Neural cell (in vitro differentiated cells): ENCODE measurements around the gene ATXN7L1. TPM values are rescaled to one million over a fixed set of nuclear protein-coding genes. Genes with fewer than 3 reads are reported as not detected.
"Not testable (repeated sequence)": the region's sequence is repeated elsewhere in the genome, so short reads cannot be mapped to it uniquely, and the experiment has no call there.

ENCODE experiments used
- H2AFZ ChIP-seq: fragments of 200-600, 300-800 bp; sonication (generic), shearing (Covaris generic); 2 replicates; pipeline ENCODE4 v1.6.0; 2014; ENCODE audit warnings: low read depth, mild to moderate bottlenecking, antibody characterized with exemption, low read length, moderate library complexity
- H3F3A ChIP-seq: fragments of 200-600 bp; shearing (Covaris generic); 2 replicates; pipeline ENCODE4 v1.6.1; 2016; ENCODE audit warnings: mild to moderate bottlenecking, moderate library complexity, mixed read lengths, antibody characterized with exemption, low read length; ENCODE audit not compliant: insufficient read depth, poor library complexity, severe bottlenecking
- H3K27ac ChIP-seq: fragments of 200-600, 300-800 bp; sonication (generic), shearing (Covaris generic); 2 replicates; pipeline ENCODE4 v1.5.1; 2014; ENCODE audit warnings: mild to moderate bottlenecking, low read length, moderate library complexity
- H3K27me3 ChIP-seq: fragments of 300-800, 200-600 bp; sonication (generic), shearing (Covaris generic); 2 replicates; pipeline ENCODE4 v1.6.0; 2014; ENCODE audit warnings: mild to moderate bottlenecking, low read depth, low read length, moderate library complexity; ENCODE audit not compliant: insufficient read depth
- H3K36me3 ChIP-seq: fragments of 300-800, 200-600 bp; sonication (generic), shearing (Covaris generic); 2 replicates; pipeline ENCODE4 v1.5.1; 2014; ENCODE audit warnings: mild to moderate bottlenecking, antibody characterized with exemption, low read length, moderate library complexity; ENCODE audit not compliant: insufficient read depth
- H3K4me2 ChIP-seq: fragments of 300-800, 200-600 bp; sonication (generic), shearing (Covaris generic); 2 replicates; pipeline ENCODE4 v1.6.0; 2014; ENCODE audit warnings: mild to moderate bottlenecking, low read length
- H3K4me3 ChIP-seq: fragments of 300-800, 200-600 bp; sonication (generic), shearing (Covaris generic); 2 replicates; pipeline ENCODE4 v1.5.1; 2014; ENCODE audit warnings: mild to moderate bottlenecking, low read length, moderate library complexity
- H3K79me2 ChIP-seq: fragments of 200-600 bp; shearing (Covaris generic); replicated peaks from 2 replicates; pipeline ENCODE4 v1.6.0; 2014; ENCODE audit warnings: mild to moderate bottlenecking, low read length, moderate library complexity; ENCODE audit not compliant: insufficient read depth
- H3K9ac ChIP-seq: fragments of 300-800, 200-600 bp; sonication (generic), shearing (Covaris generic); 2 replicates; pipeline ENCODE4 v1.6.1; 2016; ENCODE audit warnings: mild to moderate bottlenecking, low read length, mixed read lengths
- H3K9me2 ChIP-seq: fragments of 200-600 bp; shearing (Covaris generic); 2 replicates; pipeline ENCODE4 v1.6.1; 2016; ENCODE audit warnings: mild to moderate bottlenecking, low read length, mixed read lengths; ENCODE audit not compliant: insufficient read depth
- H3K9me3 ChIP-seq: fragments of 200-600, 300-800 bp; sonication (generic), shearing (Covaris generic); 2 replicates; pipeline ENCODE4 v1.6.1; 2016; ENCODE audit warnings: mild to moderate bottlenecking, mixed run types, low read length, moderate library complexity, mixed read lengths
- H4K20me1 ChIP-seq: fragments of 200-600 bp; shearing (Covaris generic); 2 replicates; pipeline ENCODE4 v1.6.1; 2016; ENCODE audit warnings: mild to moderate bottlenecking, mixed run types; ENCODE audit not compliant: insufficient read depth
- EP300 ChIP-seq: fragments of 450-650 bp; conservative IDR thresholded peaks from 2 replicates; pipeline ENCODE4 v1.6.1; 2014; ENCODE audit warnings: antibody characterized with exemption, mild to moderate bottlenecking, moderate library complexity; ENCODE audit not compliant: poor library complexity, severe bottlenecking
- EZH2 ChIP-seq: fragments of 200-600, 300-800 bp; shearing (Covaris generic), sonication (generic); IDR thresholded peaks from 2 replicates; pipeline ENCODE4 v1.6.1; 2014; ENCODE audit warnings: antibody characterized with exemption, low read length, borderline replicate concordance, mild to moderate bottlenecking; ENCODE audit not compliant: insufficient read depth, poor library complexity, severe bottlenecking
- MXI1 ChIP-seq: fragments of 450-650 bp; conservative IDR thresholded peaks from 2 replicates; pipeline ENCODE4 v1.6.1; 2014; ENCODE audit warnings: antibody characterized with exemption, mild to moderate bottlenecking; ENCODE audit not compliant: poor library complexity, severe bottlenecking
- POLR2AphosphoS5 ChIP-seq: IDR thresholded peaks from 2 replicates; pipeline ENCODE4 v1.6.1; 2012
- RAD21 ChIP-seq: fragments of 450-650 bp; conservative IDR thresholded peaks from 2 replicates; pipeline ENCODE4 v1.6.1; 2014; ENCODE audit warnings: antibody characterized with exemption, mild to moderate bottlenecking, moderate library complexity
- SMC3 ChIP-seq: fragments of 450-650 bp; conservative IDR thresholded peaks from 2 replicates; pipeline ENCODE4 v1.6.1; 2014; ENCODE audit warnings: antibody characterized with exemption, mild to moderate bottlenecking, moderate library complexity; ENCODE audit not compliant: poor library complexity
- TAF1 ChIP-seq: IDR thresholded peaks from 2 replicates; pipeline ENCODE4 v1.6.1; 2012; ENCODE audit warnings: low read depth
- polyA plus RNA-seq: library from polyadenylated mRNA; depleted of rRNA; stranded (reverse); fragments of >200 nt; gene quantifications from 2 replicates; pipeline ENCODE4 v1.2.3, GENCODE V29; 2014
- TF ChIP-seq, protein P1 (sequence below): IDR thresholded peaks from 2 replicates; pipeline ENCODE4 v1.6.1; 2012; ENCODE audit warnings: borderline replicate concordance
- TF ChIP-seq, protein P2 (sequence below): fragments of 450-650 bp; IDR thresholded peaks from 2 replicates; pipeline ENCODE4 v1.5.1; 2014; ENCODE audit warnings: antibody characterized with exemption, mild to moderate bottlenecking, moderate library complexity; ENCODE audit not compliant: poor library complexity, severe bottlenecking

Gene ATXN7L1
- polyA plus RNA-seq, 1 donor from 2014 or later = 4.3 TPM

DNA sequence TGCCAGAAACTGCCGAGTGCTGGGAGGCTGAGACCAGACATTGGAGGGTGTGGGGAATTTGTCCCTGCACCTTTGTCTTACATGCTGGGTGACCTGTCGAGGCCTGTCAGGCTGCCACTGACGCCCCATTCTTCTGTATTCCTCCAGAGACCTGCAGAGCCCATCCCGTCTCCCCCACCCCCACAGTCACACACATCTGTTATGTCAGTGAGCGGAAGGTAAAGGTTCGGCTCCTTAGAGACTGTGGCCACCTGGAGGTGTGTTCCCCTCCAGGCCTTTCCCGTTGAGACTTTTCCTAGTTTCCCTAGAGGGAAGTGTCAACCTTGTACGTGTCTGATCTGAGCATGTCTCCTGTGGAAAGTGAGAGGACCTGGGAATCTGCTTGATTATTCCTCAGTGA lies 84.5 kb downstream of the ATXN7L1 start:
- Histone ChIP-seq H3K9ac (no peak overlapping the region), H3K79me2 (no peaks in the 10 kb centered on the region), H2AFZ (no peak overlapping the region), H3K9me2 (no peaks in the 10 kb centered on the region), H3K27ac (no peak overlapping the region), H3K9me3 (no peaks in the 10 kb centered on the region), H4K20me1 (no peaks in the 10 kb centered on the region), H3F3A (no peaks in the 10 kb centered on the region), H3K27me3 (no peaks in the 10 kb centered on the region), H3K4me2 (no peak overlapping the region), H3K36me3 (no peaks in the 10 kb centered on the region), H3K4me3 (no peak overlapping the region)
- TF ChIP-seq, protein P1, sequence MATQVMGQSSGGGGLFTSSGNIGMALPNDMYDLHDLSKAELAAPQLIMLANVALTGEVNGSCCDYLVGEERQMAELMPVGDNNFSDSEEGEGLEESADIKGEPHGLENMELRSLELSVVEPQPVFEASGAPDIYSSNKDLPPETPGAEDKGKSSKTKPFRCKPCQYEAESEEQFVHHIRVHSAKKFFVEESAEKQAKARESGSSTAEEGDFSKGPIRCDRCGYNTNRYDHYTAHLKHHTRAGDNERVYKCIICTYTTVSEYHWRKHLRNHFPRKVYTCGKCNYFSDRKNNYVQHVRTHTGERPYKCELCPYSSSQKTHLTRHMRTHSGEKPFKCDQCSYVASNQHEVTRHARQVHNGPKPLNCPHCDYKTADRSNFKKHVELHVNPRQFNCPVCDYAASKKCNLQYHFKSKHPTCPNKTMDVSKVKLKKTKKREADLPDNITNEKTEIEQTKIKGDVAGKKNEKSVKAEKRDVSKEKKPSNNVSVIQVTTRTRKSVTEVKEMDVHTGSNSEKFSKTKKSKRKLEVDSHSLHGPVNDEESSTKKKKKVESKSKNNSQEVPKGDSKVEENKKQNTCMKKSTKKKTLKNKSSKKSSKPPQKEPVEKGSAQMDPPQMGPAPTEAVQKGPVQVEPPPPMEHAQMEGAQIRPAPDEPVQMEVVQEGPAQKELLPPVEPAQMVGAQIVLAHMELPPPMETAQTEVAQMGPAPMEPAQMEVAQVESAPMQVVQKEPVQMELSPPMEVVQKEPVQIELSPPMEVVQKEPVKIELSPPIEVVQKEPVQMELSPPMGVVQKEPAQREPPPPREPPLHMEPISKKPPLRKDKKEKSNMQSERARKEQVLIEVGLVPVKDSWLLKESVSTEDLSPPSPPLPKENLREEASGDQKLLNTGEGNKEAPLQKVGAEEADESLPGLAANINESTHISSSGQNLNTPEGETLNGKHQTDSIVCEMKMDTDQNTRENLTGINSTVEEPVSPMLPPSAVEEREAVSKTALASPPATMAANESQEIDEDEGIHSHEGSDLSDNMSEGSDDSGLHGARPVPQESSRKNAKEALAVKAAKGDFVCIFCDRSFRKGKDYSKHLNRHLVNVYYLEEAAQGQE = no peak
- TF ChIP-seq RAD21 (no peak), POLR2AphosphoS5 (no peak)

DNA sequence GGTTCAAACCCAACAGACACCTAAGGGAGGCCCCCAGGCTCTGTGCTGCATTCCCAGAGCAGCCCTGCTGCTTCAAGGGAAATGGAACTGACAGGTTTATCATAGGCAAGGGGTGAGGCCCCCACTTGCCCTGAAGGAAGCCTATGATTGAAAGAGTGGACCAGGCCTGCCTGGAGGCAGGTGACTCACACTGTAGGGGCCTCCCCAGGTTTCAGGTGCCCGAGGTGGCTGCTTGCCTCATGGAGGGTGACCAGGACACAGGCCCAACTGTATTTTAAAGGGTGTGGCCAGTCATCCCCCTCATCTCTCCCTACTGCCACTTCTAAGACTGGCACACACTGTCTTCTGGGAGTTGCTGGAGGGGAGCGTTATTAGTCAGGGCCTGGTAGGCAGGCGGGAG lies 85.4 kb downstream of the ATXN7L1 start:
- Histone ChIP-seq H3K4me2 (no peak overlapping the region), H3K9me2 (no peaks in the 10 kb centered on the region), H3K36me3 (no peaks in the 10 kb centered on the region), H3K9me3 (no peaks in the 10 kb centered on the region), H3K9ac (no peak overlapping the region), H2AFZ (no peak overlapping the region), H3K4me3 (no peak overlapping the region), H3K27me3 (no peaks in the 10 kb centered on the region), H4K20me1 (no peaks in the 10 kb centered on the region), H3K79me2 (no peaks in the 10 kb centered on the region), H3K27ac (no peak overlapping the region), H3F3A (no peaks in the 10 kb centered on the region)
- no peak for TF ChIP-seq EZH2
- no peak for TF ChIP-seq TAF1
- TF ChIP-seq RAD21 = no peak
- TF ChIP-seq, protein P2, sequence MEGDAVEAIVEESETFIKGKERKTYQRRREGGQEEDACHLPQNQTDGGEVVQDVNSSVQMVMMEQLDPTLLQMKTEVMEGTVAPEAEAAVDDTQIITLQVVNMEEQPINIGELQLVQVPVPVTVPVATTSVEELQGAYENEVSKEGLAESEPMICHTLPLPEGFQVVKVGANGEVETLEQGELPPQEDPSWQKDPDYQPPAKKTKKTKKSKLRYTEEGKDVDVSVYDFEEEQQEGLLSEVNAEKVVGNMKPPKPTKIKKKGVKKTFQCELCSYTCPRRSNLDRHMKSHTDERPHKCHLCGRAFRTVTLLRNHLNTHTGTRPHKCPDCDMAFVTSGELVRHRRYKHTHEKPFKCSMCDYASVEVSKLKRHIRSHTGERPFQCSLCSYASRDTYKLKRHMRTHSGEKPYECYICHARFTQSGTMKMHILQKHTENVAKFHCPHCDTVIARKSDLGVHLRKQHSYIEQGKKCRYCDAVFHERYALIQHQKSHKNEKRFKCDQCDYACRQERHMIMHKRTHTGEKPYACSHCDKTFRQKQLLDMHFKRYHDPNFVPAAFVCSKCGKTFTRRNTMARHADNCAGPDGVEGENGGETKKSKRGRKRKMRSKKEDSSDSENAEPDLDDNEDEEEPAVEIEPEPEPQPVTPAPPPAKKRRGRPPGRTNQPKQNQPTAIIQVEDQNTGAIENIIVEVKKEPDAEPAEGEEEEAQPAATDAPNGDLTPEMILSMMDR = no peak
- TF ChIP-seq, protein P1 = no peak
- no peak for TF ChIP-seq POLR2AphosphoS5
- TF ChIP-seq SMC3 = no peak
- no peak for TF ChIP-seq MXI1
- TF ChIP-seq EP300 = no peak

DNA sequence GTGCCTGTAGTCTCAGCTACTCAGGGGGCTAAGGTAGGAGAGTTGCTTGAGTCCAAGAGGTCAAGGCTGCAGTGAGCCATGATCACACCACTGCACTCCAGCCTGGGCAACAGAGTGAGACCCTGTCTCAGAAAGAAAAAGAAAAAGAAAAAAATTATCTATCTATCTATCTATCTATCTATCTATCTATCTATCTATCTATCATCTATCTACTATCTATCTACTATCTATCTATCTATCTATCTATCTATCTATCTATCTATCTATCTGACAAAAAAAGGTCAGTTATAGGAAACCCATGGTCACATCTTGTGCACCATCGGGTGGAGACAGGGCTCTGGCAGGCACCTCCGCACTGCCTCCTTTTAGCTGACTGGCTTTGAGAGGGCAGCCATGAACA lies 85.9 kb downstream of the ATXN7L1 start:
- not testable (repeated sequence) for H3K4me3 ChIP-seq, H4K20me1 ChIP-seq, H3K9me2 ChIP-seq, H3K27ac ChIP-seq, H3K27me3 ChIP-seq, H3K9ac ChIP-seq, H3K4me2 ChIP-seq, H2AFZ ChIP-seq, H3F3A ChIP-seq, H3K79me2 ChIP-seq, H3K9me3 ChIP-seq, H3K36me3 ChIP-seq
